Effector memory CD4-positive, alpha-beta T cell (primary cell): ENCODE results near the gene KCNIP2.

ENCODE experiments used
- DNase-seq, 3 donors: peaks; one replicate each; pipeline ENCODE4 v3.0.0-alpha.2; 2020
- H3K27ac ChIP-seq: 2 replicates; pipeline ENCODE4 v1.7.0; 2013; ENCODE audit warnings: mild to moderate bottlenecking, low read length, moderate library complexity; ENCODE audit not compliant: insufficient read depth, poor library complexity, severe bottlenecking
- H3K27me3 ChIP-seq: replicated peaks from 2 replicates; pipeline ENCODE4 v1.7.0; 2013; ENCODE audit warnings: mild to moderate bottlenecking, low read length; ENCODE audit not compliant: insufficient read depth, control insufficient read depth, poor library complexity, severe bottlenecking
- H3K36me3 ChIP-seq: 2 replicates; pipeline ENCODE4 v1.7.0; 2013; ENCODE audit warnings: mild to moderate bottlenecking, low read length, moderate library complexity; ENCODE audit not compliant: control insufficient read depth, insufficient read depth
- H3K4me1 ChIP-seq: 2 replicates; pipeline ENCODE4 v1.7.0; 2013; ENCODE audit warnings: low read length, mild to moderate bottlenecking; ENCODE audit not compliant: control insufficient read depth, insufficient read depth, poor library complexity, severe bottlenecking
- H3K4me3 ChIP-seq: 2 replicates; pipeline ENCODE4 v1.7.0; 2013; ENCODE audit warnings: low read length, low read depth, mild to moderate bottlenecking; ENCODE audit not compliant: insufficient read depth, poor library complexity, severe bottlenecking
- H3K9me3 ChIP-seq: 2 replicates; pipeline ENCODE4 v1.7.0; 2013; ENCODE audit warnings: mild to moderate bottlenecking, low read length, moderate library complexity; ENCODE audit not compliant: control insufficient read depth

KCNIP2 gene

GRCh38 chr10:101829561-101830315 is 13.9 kb downstream of the KCNIP2 start:
- peak overlapping the region; percentile 85 for H3K27ac ChIP-seq
- DNase-seq, result peak; percentile 47 to 59 (median 58)
- no peaks in the 10 kb centered on the region for H3K27me3 ChIP-seq
- H3K36me3 ChIP-seq, result no peaks in the 10 kb centered on the region
- no peaks in the 10 kb centered on the region for H3K9me3 ChIP-seq
- peak overlapping the region; percentile 43 for H3K4me3 ChIP-seq
- peaks cover 44% of the 10 kb centered on the region for H3K4me1 ChIP-seq

GRCh38 chr10:101828766-101829551 is 14.6 kb downstream of the KCNIP2 start:
- Histone ChIP-seq H3K27ac (no peak overlapping the region), H3K4me1 (peaks cover 36% of the 10 kb centered on the region)
- DNase-seq, result no peak

GRCh38 chr10:101827919-101828600 is 15.5 kb downstream of the KCNIP2 start:
- Histone ChIP-seq H3K27me3 (no peaks in the 10 kb centered on the region), H3K27ac (no peak overlapping the region), H3K4me1 (peaks cover 28% of the 10 kb centered on the region), H3K4me3 (no peak overlapping the region), H3K9me3 (no peaks in the 10 kb centered on the region), H3K36me3 (no peaks in the 10 kb centered on the region)
- DNase-seq, result no peak

More at GRCh38 chr10:101828766-101829551, 14.6 kb downstream of the KCNIP2 start:
- Histone ChIP-seq H3K4me3 (no peak overlapping the region), H3K36me3 (no peaks in the 10 kb centered on the region), H3K9me3 (no peaks in the 10 kb centered on the region), H3K27me3 (no peaks in the 10 kb centered on the region)

- Histone ChIP-seq H3K4me3 (no peak overlapping the region), H3K4me1 (peaks cover 22% of the 10 kb centered on the region), H3K27ac (no peak overlapping the region), H3K36me3 (no peaks in the 10 kb centered on the region), H3K9me3 (no peaks in the 10 kb centered on the region), H3K27me3 (no peaks in the 10 kb centered on the region)
- DNase-seq, result no peak
These were observed 16.7 kb downstream of the KCNIP2 start for GRCh38 chr10:101826852-101827434.

- H3K9me3 ChIP-seq, result no peaks in the 10 kb centered on the region
- peaks cover 8% of the 10 kb centered on the region for H3K4me1 ChIP-seq
- no peak overlapping the region for H3K4me3 ChIP-seq
- H3K27ac ChIP-seq, result no peak overlapping the region
- no peaks in the 10 kb centered on the region for H3K36me3 ChIP-seq
- no peaks in the 10 kb centered on the region for H3K27me3 ChIP-seq
- no peak for DNase-seq
These were observed 18.9 kb downstream of the KCNIP2 start for GRCh38 chr10:101824736-101825135.

- peak in 2 of 3 donors; percentile 12 to 34 for DNase-seq
- peaks cover 27% of the 10 kb centered on the region for H3K4me1 ChIP-seq
- H3K27me3 ChIP-seq, result no peaks in the 10 kb centered on the region
- H3K9me3 ChIP-seq, result no peaks in the 10 kb centered on the region
- peaks cover 9% of the 10 kb centered on the region for H3K36me3 ChIP-seq
- peak overlapping the region; percentile 88 for H3K27ac ChIP-seq
- H3K4me3 ChIP-seq, result peak overlapping the region; percentile 34
These were observed 24.5 kb downstream of the KCNIP2 start for GRCh38 chr10:101818872-101819633.

GRCh38 chr10:101818119-101818871 is 25.3 kb downstream of the KCNIP2 start, which contains the start of gene OGA:
Gene OGA (minus strand): TSS chr10:101818444. CDS start chr10:101818022, 422 bp downstream.
- peak within 1 kb of the TSS; percentile 88 for H3K27ac ChIP-seq
- DNase-seq, result peak; percentile 97 to 99 (median 99)
- H3K4me3 ChIP-seq, result peak within 1 kb of the TSS; percentile 98
- H3K9me3 ChIP-seq, result no peaks in the 10 kb centered on the region
- H3K4me1 ChIP-seq, result peaks cover 30% of the 10 kb centered on the region
- peaks cover 12% of the 10 kb centered on the region for H3K36me3 ChIP-seq
- no peaks in the 10 kb centered on the region for H3K27me3 ChIP-seq

GRCh38 chr10:101817337-101818118 is 26.1 kb downstream of the KCNIP2 start:
- no peaks in the 10 kb centered on the region for H3K27me3 ChIP-seq
- H3K27ac ChIP-seq, result peak overlapping the region; percentile 88
- peaks cover 30% of the 10 kb centered on the region for H3K4me1 ChIP-seq
- H3K36me3 ChIP-seq, result peaks cover 19% of the 10 kb centered on the region
- peak; percentile 11 to 29 (median 20) for DNase-seq
- peak overlapping the region; percentile 98 for H3K4me3 ChIP-seq
- H3K9me3 ChIP-seq, result no peaks in the 10 kb centered on the region
